Amygdala (tissue), 56 donors: ENCODE measurements around the gene CRY2.

Experiments used
- DNase-seq, 56 donors: peaks; one replicate each; lab custom pipeline; 2025; lab: John Stamatoyannopoulos, UW

Gene CRY2

DNA sequence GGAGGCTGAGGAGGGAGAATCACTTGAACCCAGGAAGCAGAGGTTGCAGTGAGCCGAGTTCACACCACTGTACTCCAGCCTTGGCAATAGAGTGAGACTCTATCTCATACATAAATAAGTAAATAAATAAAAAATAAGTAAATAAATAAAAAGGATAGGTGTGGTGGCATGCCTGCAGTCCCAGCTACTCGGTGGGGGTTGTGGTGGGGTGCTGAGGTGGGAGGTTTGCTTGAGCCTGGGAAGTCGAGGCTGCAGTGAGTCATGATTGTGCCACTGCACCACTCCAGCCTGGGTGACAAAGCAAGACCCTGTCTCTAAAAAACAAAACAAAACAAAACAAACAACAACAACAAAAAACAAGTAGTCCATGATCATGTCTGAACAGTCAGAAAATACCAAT lies 78.3 kb downstream of the CRY2 start:
- DNase-seq: no peak

DNA sequence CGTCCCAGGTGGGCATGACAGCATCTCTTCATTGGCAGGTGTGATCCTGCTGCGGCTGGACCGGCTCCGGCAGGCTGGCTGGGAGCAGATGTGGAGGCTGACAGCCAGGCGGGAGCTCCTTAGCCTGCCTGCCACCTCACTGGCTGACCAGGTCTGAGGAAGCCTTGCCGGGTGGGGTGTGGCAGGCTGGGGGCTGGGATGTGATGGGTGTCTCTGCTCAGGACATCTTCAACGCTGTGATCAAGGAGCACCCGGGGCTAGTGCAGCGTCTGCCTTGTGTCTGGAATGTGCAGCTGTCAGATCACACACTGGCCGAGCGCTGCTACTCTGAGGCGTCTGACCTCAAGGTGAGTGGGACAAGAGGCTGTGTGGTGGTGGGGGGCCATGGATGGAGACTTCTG lies 78.7 kb downstream of the CRY2 start:
- DNase-seq: no peak

DNA sequence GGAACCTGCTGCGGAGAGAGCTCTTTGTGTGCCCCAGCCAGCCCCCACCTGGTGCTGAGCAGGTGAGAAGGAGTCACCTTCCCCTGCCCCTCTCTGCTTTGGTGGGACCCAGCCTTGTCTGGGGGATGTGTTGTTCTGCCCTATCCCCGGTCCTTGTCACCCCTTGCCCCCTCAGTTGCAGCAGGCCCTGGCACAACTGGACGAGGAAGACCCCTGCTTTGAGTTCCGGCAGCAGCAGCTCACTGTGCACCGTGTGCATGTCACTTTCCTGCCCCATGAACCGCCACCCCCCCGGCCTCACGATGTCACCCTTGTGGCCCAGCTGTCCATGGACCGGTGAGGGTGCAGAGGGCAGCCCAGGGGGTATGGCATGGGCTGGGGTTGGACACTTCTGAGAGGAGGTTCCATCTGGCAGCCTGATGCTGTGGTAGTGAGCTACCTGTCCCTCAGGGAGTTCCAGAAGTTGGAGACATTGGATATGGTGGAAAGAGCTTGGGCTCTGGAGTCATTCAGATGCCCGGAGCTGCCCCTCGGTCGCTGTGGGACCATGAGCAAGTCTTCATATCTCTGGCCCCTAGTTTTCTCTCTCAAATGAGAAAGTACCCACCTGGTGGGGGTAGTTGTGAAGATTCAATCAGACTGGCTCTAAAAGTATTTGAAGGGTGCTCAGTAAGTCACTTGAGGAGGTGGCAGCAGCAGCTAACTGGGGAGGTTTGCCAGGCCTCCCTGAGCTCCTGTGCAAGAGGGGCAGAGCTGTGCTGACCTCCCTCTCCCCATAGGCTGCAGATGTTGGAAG lies 79.5 kb downstream of the CRY2 start:
- DNase-seq: no peak

DNA sequence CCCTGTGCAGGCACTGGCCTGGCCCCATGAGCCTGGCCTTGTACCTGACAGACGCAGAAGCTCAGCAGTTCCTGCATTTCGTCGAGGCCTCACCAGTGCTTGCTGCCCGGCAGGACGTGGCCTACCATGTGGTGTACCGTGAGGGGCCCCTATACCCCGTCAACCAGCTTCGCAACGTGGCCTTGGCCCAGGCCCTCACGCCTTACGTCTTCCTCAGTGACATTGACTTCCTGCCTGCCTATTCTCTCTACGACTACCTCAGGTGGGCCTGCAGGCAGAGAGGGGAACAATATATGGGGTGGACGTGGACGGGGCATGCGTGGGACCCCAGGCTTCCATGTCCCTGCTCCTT lies 80.0 kb downstream of the CRY2 start:
- DNase-seq: no peak

DNA sequence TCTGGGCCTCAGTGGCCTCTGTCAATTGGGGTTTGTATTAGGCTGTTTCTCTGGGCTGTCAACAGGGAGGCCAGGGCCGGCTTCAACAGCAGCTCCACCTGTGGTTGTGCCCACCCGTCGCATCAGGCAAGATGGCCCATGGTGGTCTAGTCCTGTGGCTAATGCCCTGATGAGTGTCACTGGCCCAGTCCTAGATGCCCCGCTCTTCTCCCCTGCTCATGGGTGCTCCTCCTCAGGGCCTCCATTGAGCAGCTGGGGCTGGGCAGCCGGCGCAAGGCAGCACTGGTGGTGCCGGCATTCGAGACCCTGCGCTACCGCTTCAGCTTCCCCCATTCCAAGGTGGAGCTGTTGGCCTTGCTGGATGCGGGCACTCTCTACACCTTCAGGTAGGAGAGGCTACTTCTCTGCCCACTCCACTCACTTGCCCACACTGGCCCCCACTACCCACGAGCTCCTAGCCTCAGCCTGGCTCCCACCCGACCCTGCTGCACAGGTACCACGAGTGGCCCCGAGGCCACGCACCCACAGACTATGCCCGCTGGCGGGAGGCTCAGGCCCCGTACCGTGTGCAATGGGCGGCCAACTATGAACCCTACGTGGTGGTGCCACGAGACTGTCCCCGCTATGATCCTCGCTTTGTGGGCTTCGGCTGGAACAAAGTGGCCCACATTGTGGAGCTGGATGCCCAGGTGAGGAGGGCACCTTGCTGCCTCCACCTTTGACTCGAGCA lies 80.6 kb downstream of the CRY2 start:
- DNase-seq: no peak

DNA sequence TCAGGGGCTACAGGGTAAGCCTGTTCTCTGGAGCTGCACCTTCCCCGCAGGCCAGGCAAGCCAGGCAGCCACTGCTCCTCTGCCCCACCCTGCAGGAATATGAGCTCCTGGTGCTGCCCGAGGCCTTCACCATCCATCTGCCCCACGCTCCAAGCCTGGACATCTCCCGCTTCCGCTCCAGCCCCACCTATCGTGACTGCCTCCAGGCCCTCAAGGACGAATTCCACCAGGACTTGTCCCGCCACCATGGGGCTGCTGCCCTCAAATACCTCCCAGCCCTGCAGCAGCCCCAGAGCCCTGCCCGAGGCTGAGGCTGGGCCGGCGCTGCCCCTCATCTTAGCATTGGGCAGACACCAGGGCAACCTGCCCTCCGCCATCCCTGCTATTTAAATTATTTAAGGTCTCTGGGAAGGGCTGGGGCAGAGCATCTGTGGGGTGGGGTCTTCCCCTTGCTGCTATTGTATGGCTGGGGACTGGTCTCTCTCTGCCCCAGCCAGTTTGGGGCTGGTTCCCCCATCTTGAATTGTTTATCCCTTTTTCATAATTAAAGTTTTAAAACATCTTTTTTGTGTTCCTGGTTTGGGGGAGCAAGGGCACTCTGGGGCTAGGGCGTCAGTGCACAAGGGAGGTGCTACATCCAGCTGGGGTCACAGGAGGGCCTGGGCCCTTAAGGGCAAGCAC lies 81.4 kb downstream of the CRY2 start:
- no peak for DNase-seq

DNA sequence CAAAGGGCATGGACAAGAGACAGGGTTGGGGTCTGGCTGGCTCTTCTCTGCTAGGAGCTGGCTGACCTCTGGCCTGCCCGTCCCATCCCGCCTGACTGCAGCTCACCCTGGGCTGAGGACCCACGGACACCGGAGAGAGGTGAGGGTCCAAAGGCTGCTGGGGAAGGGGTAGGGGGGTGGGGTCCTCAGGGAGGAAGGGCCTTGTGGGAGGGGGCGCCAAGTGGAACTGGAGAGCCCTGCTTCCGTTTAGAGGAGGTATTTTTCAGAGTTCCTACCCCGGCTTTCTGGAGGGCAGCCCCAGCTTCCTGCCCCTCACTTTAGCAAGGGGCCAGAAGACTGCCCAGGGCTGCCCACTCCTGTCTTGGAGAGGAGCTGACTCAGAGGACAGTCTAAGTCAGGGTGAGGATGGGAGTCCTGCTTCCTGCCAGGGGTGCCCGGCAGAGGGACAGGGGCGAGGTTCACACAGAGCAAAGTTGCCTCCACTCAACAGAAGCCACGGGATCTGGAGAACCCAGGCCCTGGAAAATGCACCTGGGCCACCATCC lies 82.3 kb downstream of the CRY2 start:
- DNase-seq: no peak

DNA sequence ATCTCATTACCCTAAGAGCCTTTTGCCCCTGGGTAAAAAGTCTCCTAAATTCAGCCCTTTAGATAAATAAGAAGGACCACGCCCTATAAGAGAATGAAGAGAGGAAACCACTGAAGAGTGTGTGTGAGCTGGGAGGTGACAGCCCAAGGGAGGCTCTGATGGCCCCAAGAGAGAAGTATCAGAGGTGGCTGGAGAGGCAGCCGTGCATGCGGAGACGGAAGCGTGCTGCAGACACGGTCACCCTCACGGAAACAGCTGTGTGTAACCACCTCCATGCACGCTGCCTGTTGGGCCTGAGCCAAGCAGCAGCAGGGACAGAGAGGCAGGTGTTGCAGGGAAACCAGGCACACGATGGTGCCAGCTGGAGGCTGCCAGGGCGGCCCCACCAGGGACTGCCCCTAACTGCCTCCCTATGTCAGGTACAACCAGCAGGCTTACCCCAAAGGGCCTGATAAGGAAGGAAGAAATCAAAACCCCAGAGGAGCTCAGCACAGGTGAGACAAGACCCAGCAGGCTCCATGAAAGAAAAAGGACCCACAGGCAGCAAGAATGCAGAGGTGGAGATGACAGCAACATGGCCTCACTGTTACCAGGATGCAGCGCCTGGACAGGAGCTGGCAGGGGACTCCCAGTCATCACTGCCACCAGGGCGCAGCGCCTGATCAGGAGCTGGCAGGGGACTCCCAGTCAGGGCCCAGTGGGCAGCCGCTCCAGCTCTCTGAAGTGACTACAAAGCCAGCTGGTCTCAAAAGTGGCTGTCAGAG lies 82.9 kb downstream of the CRY2 start:
- peak in 15 of 56 donors; percentile 14 to 77 (median 47) for DNase-seq

DNA sequence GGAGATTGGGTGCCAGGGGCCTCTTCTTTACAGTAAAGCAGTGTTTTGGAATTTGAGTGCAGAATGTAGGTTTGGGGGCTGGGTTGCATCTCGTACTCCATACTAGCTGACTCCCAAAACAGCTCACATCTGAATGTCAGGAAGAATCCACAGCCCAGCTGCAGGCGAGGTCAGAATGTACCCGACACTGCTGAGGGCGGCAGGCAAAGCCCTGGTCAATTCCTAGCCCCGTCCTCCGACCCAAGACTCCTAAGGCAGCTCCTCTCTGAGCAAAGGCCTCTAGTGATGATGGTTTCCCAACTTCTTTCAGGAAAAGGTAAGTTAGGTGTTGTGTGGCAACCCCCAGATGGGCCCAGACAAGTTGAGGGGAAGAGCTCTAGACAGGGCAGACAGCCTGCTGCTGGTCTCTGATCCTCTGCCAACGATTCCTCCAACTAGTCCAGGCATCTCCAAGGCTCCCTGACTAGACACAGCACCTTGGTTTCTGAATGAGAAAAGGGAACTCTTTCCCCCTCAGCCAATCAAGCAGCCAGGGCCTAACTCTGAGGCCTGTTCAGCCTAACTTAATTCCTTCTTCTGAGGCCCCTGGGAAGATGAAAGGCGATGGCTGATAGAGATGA lies 83.8 kb downstream of the CRY2 start:
- DNase-seq: no peak

DNA sequence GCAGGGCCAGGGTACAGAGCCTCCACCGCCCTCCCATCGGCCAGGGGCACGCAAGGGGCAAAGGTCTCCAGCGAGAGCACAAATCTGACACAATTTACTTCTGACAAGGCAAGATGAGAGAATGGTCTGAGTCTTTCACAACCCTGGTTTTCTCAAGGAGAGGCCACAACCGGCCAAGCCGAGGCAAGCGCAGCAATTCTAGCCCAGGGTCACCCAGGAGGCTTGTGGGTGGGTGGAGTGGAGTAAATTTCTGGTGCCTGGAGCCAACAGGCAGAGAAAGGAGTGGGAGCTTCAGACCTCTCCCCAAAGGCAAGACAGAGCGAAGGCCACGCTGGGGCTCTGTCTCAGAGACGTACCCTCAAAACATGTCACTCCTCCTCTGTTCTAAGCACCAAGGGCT lies 84.5 kb downstream of the CRY2 start:
- no peak for DNase-seq

DNA sequence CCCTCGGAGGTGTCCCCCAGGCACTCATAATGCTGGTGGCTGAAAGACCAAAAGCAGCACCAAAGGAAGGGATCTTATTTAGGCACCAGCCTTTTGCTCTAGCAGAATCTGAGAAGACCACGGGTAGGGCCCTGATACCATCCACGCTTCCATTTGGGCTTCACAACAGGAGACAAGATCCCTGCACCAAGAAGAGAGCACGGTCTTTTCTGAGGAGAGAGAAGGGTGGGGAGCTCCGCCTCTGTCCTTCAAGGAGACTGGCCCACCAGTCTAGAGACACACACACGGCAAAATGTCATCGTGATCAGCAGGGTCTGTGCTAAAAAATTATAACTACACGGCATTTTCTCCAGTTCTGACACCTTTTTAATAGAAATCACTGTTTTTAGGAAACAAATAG lies 84.9 kb downstream of the CRY2 start:
- DNase-seq: no peak
